Calu3 (cell line): ENCODE measurements around the gene SYAP1. TPM values are rescaled to one million over a fixed set of nuclear protein-coding genes. Genes with fewer than 3 reads are reported as not detected.

Experiments
- BruUV-seq: library from RNA; stranded (reverse); fragments of 400-500 nt; replicated peaks from 2 replicates; lab custom pipeline; 2021; lab: Mats Ljungman, UMichigan
- CTCF ChIA-PET: fragments of 300-600 bp; sonication (Branson Sonifier 250); formaldehyde crosslinking; loops from one replicate; lab custom pipeline; 2022; ENCODE audit warnings: antibody characterized with exemption; lab: Charles Lee
- DNase-seq: peaks from one replicate; pipeline ENCODE4 v3.0.0; 2022
- H3K27ac Mint-ChIP-seq: one replicate; pipeline ENCODE4 v1.8.0; 2022; ENCODE audit warnings: mixed read lengths; ENCODE audit not compliant: unreplicated experiment
- H3K27me3 Mint-ChIP-seq: one replicate; pipeline ENCODE4 v1.8.0; 2022; ENCODE audit warnings: mixed read lengths; ENCODE audit not compliant: unreplicated experiment
- H3K36me3 Mint-ChIP-seq: one replicate; pipeline ENCODE4 v1.8.0; 2022; ENCODE audit warnings: mild to moderate bottlenecking, moderate library complexity, mixed read lengths; ENCODE audit not compliant: insufficient read depth, unreplicated experiment
- H3K4me1 Mint-ChIP-seq: one replicate; pipeline ENCODE4 v1.8.0; 2022; ENCODE audit warnings: mild to moderate bottlenecking, low read depth, mixed read lengths; ENCODE audit not compliant: unreplicated experiment
- H3K4me3 Mint-ChIP-seq: one replicate; pipeline ENCODE4 v1.8.0; 2022; ENCODE audit warnings: mild to moderate bottlenecking, low read depth, moderate library complexity, mixed read lengths; ENCODE audit not compliant: unreplicated experiment
- H3K9me3 Mint-ChIP-seq: one replicate; pipeline ENCODE4 v1.8.0; 2022; ENCODE audit warnings: low read depth, mixed read lengths; ENCODE audit not compliant: unreplicated experiment
- CTCF ChIP-seq: fragments of 200-600 bp; IDR thresholded peaks from one replicate; pipeline ENCODE4 v1.8.0; 2022; ENCODE audit warnings: antibody characterized with exemption; ENCODE audit not compliant: unreplicated experiment
- intact Hi-C: fragments of 100-400 bp; cut with micrococcal nuclease; formaldehyde crosslinking; loops from one replicate; pipeline ENCODE4 v1.10.0; 2022; ENCODE audit not compliant: unreplicated experiment
- total RNA-seq: library from RNA; stranded (reverse); gene quantifications from 2 replicates; pipeline ENCODE4 v1.2.3, GENCODE V29; 2022

SYAP1 gene
- total RNA-seq, 1 experiment from 2014 or later, result 40.7 TPM

- CTCF ChIA-PET, result interaction anchor here (0.7 kb wide), 3 partner anchors 87 to 1020 kb away, joined by 3 to 9 read pairs (median 3); no protein-coding TSS in a partner anchor
- H3K36me3 Mint-ChIP-seq, result peaks cover 17% of the 10 kb centered on the region
- intact Hi-C loops, result no loop called here
- no peak for DNase-seq
- H3K4me3 Mint-ChIP-seq, result no peak overlapping the region
- TF ChIP-seq CTCF, result no peak
- H3K27ac Mint-ChIP-seq, result no peak overlapping the region
- no peaks in the 10 kb centered on the region for H3K27me3 Mint-ChIP-seq
- no peaks in the 10 kb centered on the region for H3K9me3 Mint-ChIP-seq
- BruUV-seq, result no TSS peak
- H3K4me1 Mint-ChIP-seq, result no peaks in the 10 kb centered on the region
These were observed 31.9 kb upstream of the SYAP1 start for GRCh38 chrX:16687514-16687913.

GRCh38 chrX:16695079-16695676 lies 24.2 kb upstream of the SYAP1 start:
- no TSS peak for BruUV-seq
- CTCF ChIA-PET, result no interaction called here
- H3K36me3 Mint-ChIP-seq, result peaks cover 5% of the 10 kb centered on the region

GRCh38 chrX:16696956-16697355 lies 22.5 kb upstream of the SYAP1 start:
- H3K27ac Mint-ChIP-seq, result no peak overlapping the region
- H3K27me3 Mint-ChIP-seq, result no peaks in the 10 kb centered on the region
- H3K4me1 Mint-ChIP-seq, result no peaks in the 10 kb centered on the region

More at GRCh38 chrX:16695079-16695676, 24.2 kb upstream of the SYAP1 start:
- DNase-seq, result peak; percentile 70
- H3K27me3 Mint-ChIP-seq, result no peaks in the 10 kb centered on the region
- H3K4me3 Mint-ChIP-seq, result no peak overlapping the region
- no peak overlapping the region for H3K27ac Mint-ChIP-seq
- TF ChIP-seq CTCF, result peak; percentile 66
- intact Hi-C loops, result no loop called here
- no peaks in the 10 kb centered on the region for H3K4me1 Mint-ChIP-seq
- no peaks in the 10 kb centered on the region for H3K9me3 Mint-ChIP-seq

GRCh38 chrX:16699389-16699788 lies 20.0 kb upstream of the SYAP1 start:
- Mint-ChIP-seq H3K4me1 (no peaks in the 10 kb centered on the region), H3K27ac (no peak overlapping the region), H3K36me3 (peaks cover 9% of the 10 kb centered on the region), H3K4me3 (no peak overlapping the region), H3K27me3 (no peaks in the 10 kb centered on the region), H3K9me3 (no peaks in the 10 kb centered on the region)
- no TSS peak for BruUV-seq
- CTCF ChIA-PET, result no interaction called here
- intact Hi-C loops, result no loop called here
- DNase-seq, result no peak
- no peak for TF ChIP-seq CTCF

More at GRCh38 chrX:16696956-16697355, 22.5 kb upstream of the SYAP1 start:
- TF ChIP-seq CTCF, result no peak
- CTCF ChIA-PET, result interaction anchor here (1.0 kb wide), 1 partner anchor 14 kb away, joined by 3 read pairs; no protein-coding TSS in a partner anchor
- no peak for DNase-seq
- no peaks in the 10 kb centered on the region for H3K9me3 Mint-ChIP-seq
- H3K4me3 Mint-ChIP-seq, result no peak overlapping the region
- H3K36me3 Mint-ChIP-seq, result peaks cover 5% of the 10 kb centered on the region
- intact Hi-C loops, result no loop called here
- no TSS peak for BruUV-seq
